Thyroid gland (tissue), 4 donors: Measurements from ENCODE around the gene NUP50. TPM values are rescaled to one million over a fixed set of nuclear protein-coding genes. Genes with fewer than 3 reads are reported as not detected.

Experiments
- DNase-seq, 2 donors: peaks; one replicate each; pipeline ENCODE4 v3.0.0-alpha.2; 2019
- H3K27ac ChIP-seq, 3 donors: fragments of 200-600 bp; sonication (generic); 1 replicate in 2 of 3; 2 replicates in 1 of 3; pipeline ENCODE4 v1.5.1; 2016 to 2019; ENCODE audit warnings: mild to moderate bottlenecking in 1 of 3, moderate library complexity in 1 of 3
- H3K27me3 ChIP-seq: fragments of 200-600 bp; sonication (generic); one replicate; pipeline ENCODE4 v1.5.1; 2019
- H3K36me3 ChIP-seq, 2 donors: fragments of 200-600 bp; sonication (generic); one replicate each; pipeline ENCODE4 v1.5.1; 2016 to 2019
- H3K4me1 ChIP-seq, 2 donors: fragments of 200-600 bp; sonication (generic); one replicate each; pipeline ENCODE4 v1.5.1; 2017 to 2019
- H3K4me3 ChIP-seq, 3 donors: fragments of 200-600 bp; sonication (generic); replicated peaks in 1 of 3; 1 replicate in 2 of 3; 2 replicates in 1 of 3; pipeline ENCODE4 v1.5.1; 2016; ENCODE audit warnings: mild to moderate bottlenecking in 1 of 3
- H3K9me3 ChIP-seq: fragments of 200-600 bp; sonication (generic); one replicate; pipeline ENCODE4 v1.5.1; 2017
- POLR2A ChIP-seq, 2 donors: fragments of 450-650 bp; IDR thresholded peaks; one replicate each; pipeline ENCODE4 v1.6.1; 2017; ENCODE audit warnings: antibody characterized with exemption in 2 of 2, mild to moderate bottlenecking in 2 of 2, moderate library complexity in 1 of 2
- WGBS, 2 donors: methylation state at CpG; one replicate each; pipeline ENCODE4 v1.1.5; 2017; 5-methylcytosine and 5-hydroxymethylcytosine counted together
- intact Hi-C: fragments of 100-400 bp; cut with DNase I; formaldehyde crosslinking; loops from one replicate; pipeline ENCODE4 v1.15.1; 2023
- total RNA-seq, 4 donors: library from RNA; depleted of rRNA; stranded (reverse); fragments of >200 nt; gene quantifications; one replicate each; pipeline ENCODE4 v1.2.3, GENCODE V29; 2016
- TF ChIP-seq, protein P1 (sequence below), 6 experiments: fragments of 200-600 bp in 3 of 6; fragments of 450-650 bp in 3 of 6; sonication (generic) in 3 of 6; IDR thresholded peaks; one replicate each; pipeline ENCODE4 v1.5.1; 2016 to 2019; ENCODE audit warnings: antibody characterized with exemption in 6 of 6, mild to moderate bottlenecking in 2 of 6, inconsistent platforms in 1 of 6, moderate library complexity in 1 of 6

NUP50 gene
- total RNA-seq, 4 donors from 2014 or later = 53.9 to 128 (median 91.9) TPM

DNA sequence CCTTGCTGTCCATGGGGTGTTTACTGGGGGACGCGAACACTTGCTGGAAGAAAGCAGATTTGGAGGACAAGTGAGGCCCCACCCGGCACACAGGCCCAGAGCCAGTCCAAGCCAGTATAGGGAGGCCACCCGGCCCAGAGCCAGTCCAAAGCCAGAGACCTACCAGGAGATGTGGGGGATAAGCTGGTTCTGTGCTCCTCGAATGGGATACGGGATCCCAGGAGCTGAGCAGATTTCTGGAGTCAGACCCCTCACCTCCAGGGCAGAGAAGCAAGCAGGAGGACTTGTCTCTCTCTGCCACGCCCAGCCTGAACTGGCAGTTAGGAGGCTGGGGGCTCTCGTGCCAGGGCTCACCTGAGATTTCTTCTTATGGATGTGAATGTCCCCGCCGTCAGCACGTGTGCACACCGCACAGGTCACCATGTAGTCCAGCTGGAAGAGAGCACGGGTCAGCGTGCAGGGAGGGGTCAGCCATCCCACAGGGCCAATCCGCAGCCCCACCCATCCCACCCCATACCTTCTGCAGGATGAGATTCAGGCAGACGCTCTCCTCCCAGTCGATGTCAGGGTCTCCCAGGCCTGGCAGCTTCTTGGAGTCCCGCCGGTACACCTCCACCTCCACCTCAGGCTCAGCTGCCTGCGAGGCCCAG, 41.7 kb downstream of the NUP50 start:
- peaks cover 0 to 5% of the 10 kb centered on the region in 2 donors for H3K4me1 ChIP-seq
- H3K36me3 ChIP-seq = peaks cover 0 to 5% of the 10 kb centered on the region in 2 donors
- H3K27ac ChIP-seq = no peak overlapping the region
- intact Hi-C loops = no loop called here
- H3K4me3 ChIP-seq = no peak overlapping the region
- DNase-seq = no peak
- H3K9me3 ChIP-seq = no peaks in the 10 kb centered on the region
- 85 to 89% methylated on average over 8 to 15 of the region's 20 CpGs for WGBS, 2 donors
- TF ChIP-seq, protein P1, sequence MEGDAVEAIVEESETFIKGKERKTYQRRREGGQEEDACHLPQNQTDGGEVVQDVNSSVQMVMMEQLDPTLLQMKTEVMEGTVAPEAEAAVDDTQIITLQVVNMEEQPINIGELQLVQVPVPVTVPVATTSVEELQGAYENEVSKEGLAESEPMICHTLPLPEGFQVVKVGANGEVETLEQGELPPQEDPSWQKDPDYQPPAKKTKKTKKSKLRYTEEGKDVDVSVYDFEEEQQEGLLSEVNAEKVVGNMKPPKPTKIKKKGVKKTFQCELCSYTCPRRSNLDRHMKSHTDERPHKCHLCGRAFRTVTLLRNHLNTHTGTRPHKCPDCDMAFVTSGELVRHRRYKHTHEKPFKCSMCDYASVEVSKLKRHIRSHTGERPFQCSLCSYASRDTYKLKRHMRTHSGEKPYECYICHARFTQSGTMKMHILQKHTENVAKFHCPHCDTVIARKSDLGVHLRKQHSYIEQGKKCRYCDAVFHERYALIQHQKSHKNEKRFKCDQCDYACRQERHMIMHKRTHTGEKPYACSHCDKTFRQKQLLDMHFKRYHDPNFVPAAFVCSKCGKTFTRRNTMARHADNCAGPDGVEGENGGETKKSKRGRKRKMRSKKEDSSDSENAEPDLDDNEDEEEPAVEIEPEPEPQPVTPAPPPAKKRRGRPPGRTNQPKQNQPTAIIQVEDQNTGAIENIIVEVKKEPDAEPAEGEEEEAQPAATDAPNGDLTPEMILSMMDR (IDR thresholded peaks at IDR 0.05) = no peak
- TF ChIP-seq POLR2A (IDR thresholded peaks at IDR 0.05) = no peak
- no peaks in the 10 kb centered on the region for H3K27me3 ChIP-seq

DNA sequence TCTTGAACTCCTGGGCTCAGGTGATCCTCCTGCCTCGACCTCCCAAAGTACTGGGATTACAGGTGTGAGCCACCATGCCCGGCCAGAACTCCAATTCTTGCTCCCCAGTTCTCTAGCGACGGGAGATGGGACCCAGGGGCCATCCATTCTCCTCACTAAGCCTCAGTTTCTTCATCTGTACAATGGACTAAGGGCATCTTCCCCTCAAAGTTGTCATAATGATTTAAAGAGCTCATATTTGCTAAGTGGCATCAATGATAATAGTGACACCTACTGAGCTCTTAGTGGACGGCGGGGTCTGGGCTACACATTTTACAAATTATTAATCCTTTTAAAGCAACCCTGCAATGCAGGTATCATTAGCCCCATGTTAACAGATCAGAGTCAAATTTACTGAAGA, 42.5 kb downstream of the NUP50 start:
- Histone ChIP-seq H3K27me3 (no peaks in the 10 kb centered on the region), H3K36me3 (no peaks in the 10 kb centered on the region), H3K9me3 (no peaks in the 10 kb centered on the region), H3K4me1 (peaks cover 0 to 5% of the 10 kb centered on the region in 2 donors), H3K27ac (no peak overlapping the region), H3K4me3 (no peak overlapping the region)
- TF ChIP-seq, protein P1 (IDR thresholded peaks at IDR 0.05) = no peak
- TF ChIP-seq POLR2A (IDR thresholded peaks at IDR 0.05) = no peak
- WGBS, 2 donors = 96 to 98% methylated on average over 6 of the region's 6 CpGs
- DNase-seq = no peak
- intact Hi-C loops = no loop called here

DNA sequence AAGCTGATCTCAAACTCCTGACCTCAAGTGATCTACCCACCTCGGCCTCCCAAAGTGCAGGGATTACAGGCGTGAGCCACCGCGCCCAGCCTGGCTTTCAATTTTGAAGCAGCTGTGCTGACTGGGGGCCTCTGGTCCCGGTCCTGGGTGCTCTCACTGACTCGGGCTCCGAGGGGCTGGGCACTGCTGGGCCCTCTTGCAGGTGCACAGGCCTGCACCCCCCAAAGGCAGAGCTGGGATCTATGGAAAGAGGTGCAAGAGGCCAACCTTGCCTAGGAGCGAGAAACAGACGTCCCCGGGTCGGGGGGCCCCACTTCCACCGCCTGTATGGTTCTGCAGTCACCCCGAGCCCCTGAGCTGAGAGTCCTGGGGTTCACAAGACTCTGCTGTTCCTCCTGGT, 43.8 kb downstream of the NUP50 start:
- peaks cover 7 to 10% of the 10 kb centered on the region in 2 donors for H3K4me1 ChIP-seq
- intact Hi-C loops = no loop called here
- TF ChIP-seq, protein P1 (IDR thresholded peaks at IDR 0.05) = no peak
- no peak for TF ChIP-seq POLR2A (IDR thresholded peaks at IDR 0.05)
- WGBS, 2 donors = 96 to 97% methylated on average over 13 of the region's 13 CpGs
- H3K27ac ChIP-seq = no peak overlapping the region
- no peak overlapping the region for H3K4me3 ChIP-seq
- H3K36me3 ChIP-seq = no peaks in the 10 kb centered on the region
- H3K9me3 ChIP-seq = no peaks in the 10 kb centered on the region
- H3K27me3 ChIP-seq = no peaks in the 10 kb centered on the region
- DNase-seq = no peak

DNA sequence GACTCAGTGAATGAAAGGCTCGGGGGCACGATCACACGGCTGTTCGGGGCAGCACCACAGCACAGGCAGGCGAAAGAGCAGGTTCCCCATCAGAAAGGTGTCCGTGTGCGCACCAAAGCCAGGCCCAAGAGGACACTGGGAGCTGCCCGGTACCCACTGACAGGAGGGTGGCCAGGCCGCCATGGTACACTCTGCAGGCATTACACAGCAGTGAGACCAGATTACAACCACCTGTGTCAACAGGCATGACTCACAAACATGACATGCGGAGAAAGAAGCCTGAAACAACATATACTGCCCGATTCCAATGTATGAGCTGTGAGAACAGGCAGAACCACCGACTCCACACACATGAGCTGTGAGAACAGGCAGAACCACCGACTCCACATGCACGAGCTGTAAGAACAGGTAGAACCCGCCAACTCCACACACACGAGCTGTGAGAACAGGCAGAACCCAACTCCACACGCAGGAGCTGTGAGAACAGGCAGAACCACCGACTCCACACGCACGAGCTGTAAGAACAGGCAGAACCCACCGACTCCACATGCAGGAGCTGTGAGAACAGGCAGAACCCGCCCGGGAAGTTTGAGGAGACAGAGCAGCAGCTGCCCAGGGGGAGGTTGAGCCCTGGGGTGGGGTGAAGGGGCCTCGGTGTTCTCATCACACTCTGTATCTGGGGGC, 44.4 kb downstream of the NUP50 start:
- 86% methylated on average over 20 to 24 of the region's 24 CpGs for WGBS, 2 donors

DNA sequence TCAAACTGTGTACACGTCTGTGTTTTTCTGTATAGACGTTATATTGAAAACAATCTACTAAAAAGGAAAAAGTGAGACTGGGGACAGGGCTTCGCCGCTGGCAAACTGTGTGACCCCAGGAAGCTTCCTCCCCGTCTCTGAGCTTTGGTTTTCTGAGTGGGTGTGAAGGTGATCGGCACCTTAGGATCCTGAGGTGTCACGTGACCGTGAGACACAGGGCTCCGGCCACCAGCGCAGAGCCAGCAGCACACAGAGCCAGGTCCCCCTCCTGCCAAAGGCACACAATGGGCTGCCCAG, 44.9 kb downstream of the NUP50 start:
- no peak overlapping the region for H3K4me3 ChIP-seq
- WGBS, 2 donors = 74 to 80% methylated on average over 10 of the region's 10 CpGs
- intact Hi-C loops = no loop called here
- DNase-seq = no peak
- H3K36me3 ChIP-seq = no peaks in the 10 kb centered on the region
- no peak overlapping the region for H3K27ac ChIP-seq
- TF ChIP-seq POLR2A (IDR thresholded peaks at IDR 0.05) = no peak
- TF ChIP-seq, protein P1 (IDR thresholded peaks at IDR 0.05) = no peak
- H3K9me3 ChIP-seq = no peaks in the 10 kb centered on the region
- no peaks in the 10 kb centered on the region for H3K27me3 ChIP-seq
- peaks cover 7 to 17% of the 10 kb centered on the region in 2 donors for H3K4me1 ChIP-seq

More for the DNA sequence above, 44.4 kb downstream of the NUP50 start:
- intact Hi-C loops = no loop called here
- Histone ChIP-seq H3K9me3 (no peaks in the 10 kb centered on the region), H3K27ac (no peak overlapping the region), H3K27me3 (no peaks in the 10 kb centered on the region), H3K4me1 (peaks cover 7 to 16% of the 10 kb centered on the region in 2 donors), H3K36me3 (no peaks in the 10 kb centered on the region), H3K4me3 (no peak overlapping the region)
- no peak for TF ChIP-seq POLR2A (IDR thresholded peaks at IDR 0.05)
- TF ChIP-seq, protein P1 (IDR thresholded peaks at IDR 0.05) = no peak
- no peak for DNase-seq
